GM23338 (cell line): ENCODE measurements around the gene EFNB2. TPM values are rescaled to one million over a fixed set of nuclear protein-coding genes. Genes with fewer than 3 reads are reported as not detected.

Experiments
- ATAC-seq: fragments of 200-7000 bp; cut with Tn5 transposase; 3 replicates; pipeline ENCODE4 v1.9.1; 2020
- DNase-seq: peaks from one replicate; pipeline ENCODE4 v3.0.0-alpha.2; 2015; ENCODE audit warnings: low spot score
- H2AFZ ChIP-seq: fragments of 200-600 bp; sonication (generic); 2 replicates; pipeline ENCODE4 v1.8.0; 2016; ENCODE audit warnings: antibody characterized with exemption, mild to moderate bottlenecking, moderate library complexity
- H3F3A ChIP-seq: fragments of 200-600 bp; sonication (generic); replicated peaks from 2 replicates; pipeline ENCODE4 v1.8.0; 2017; ENCODE audit warnings: antibody characterized with exemption, mixed run types, low read depth
- H3K27ac ChIP-seq: fragments of 200-600 bp; sonication (generic); 2 replicates; pipeline ENCODE4 v1.6.1; 2016; ENCODE audit warnings: low read depth
- H3K27me3 ChIP-seq: fragments of 200-600 bp; sonication (generic); 2 replicates; pipeline ENCODE4 v1.8.0; 2016; ENCODE audit warnings: mild to moderate bottlenecking, mixed run types, moderate library complexity; ENCODE audit not compliant: insufficient read depth
- H3K36me3 ChIP-seq: fragments of 200-600 bp; sonication (generic); 2 replicates; pipeline ENCODE4 v1.8.0; 2016; ENCODE audit warnings: mild to moderate bottlenecking; ENCODE audit not compliant: insufficient read depth
- H3K4me1 ChIP-seq: fragments of 200-600 bp; sonication (generic); 2 replicates; pipeline ENCODE4 v1.8.0; 2016; ENCODE audit warnings: mild to moderate bottlenecking, moderate library complexity; ENCODE audit not compliant: insufficient read depth
- H3K4me2 ChIP-seq: fragments of 200-600 bp; sonication (generic); 2 replicates; pipeline ENCODE4 v1.7.1; 2017; ENCODE audit warnings: mixed run types
- H3K4me3 ChIP-seq: fragments of 200-600 bp; sonication (generic); 2 replicates; pipeline ENCODE4 v1.6.1; 2016; ENCODE audit warnings: mixed run types
- H3K79me2 ChIP-seq: fragments of 200-600 bp; sonication (generic); replicated peaks from 2 replicates; pipeline ENCODE4 v1.8.0; 2017; ENCODE audit warnings: mild to moderate bottlenecking; ENCODE audit not compliant: insufficient read depth
- H3K9me2 ChIP-seq: fragments of 200-600 bp; sonication (generic); 2 replicates; pipeline ENCODE4 v1.8.0; 2017; ENCODE audit not compliant: insufficient read depth
- H4K20me1 ChIP-seq: fragments of 200-600 bp; sonication (generic); replicated peaks from 2 replicates; pipeline ENCODE4 v1.8.0; 2017; ENCODE audit warnings: mild to moderate bottlenecking; ENCODE audit not compliant: insufficient read depth
- H3K27ac Mint-ChIP-seq: 2 replicates; pipeline ENCODE4 v1.8.0; 2020; ENCODE audit warnings: inconsistent platforms, mild to moderate bottlenecking, moderate library complexity, mixed read lengths
- H3K27me3 Mint-ChIP-seq: 3 replicates; pipeline ENCODE4 v1.8.0; 2022; ENCODE audit warnings: low read depth, mild to moderate bottlenecking, moderate library complexity, mixed read lengths, inconsistent platforms; ENCODE audit not compliant: insufficient read depth, poor library complexity
- H3K36me3 Mint-ChIP-seq: 3 replicates; pipeline ENCODE4 v1.8.0; 2021; ENCODE audit warnings: low read depth, mild to moderate bottlenecking, inconsistent platforms, moderate library complexity, mixed read lengths
- H3K4me1 Mint-ChIP-seq: 3 replicates; pipeline ENCODE4 v1.8.0; 2020; ENCODE audit warnings: mild to moderate bottlenecking, inconsistent platforms, mixed read lengths
- H3K4me3 Mint-ChIP-seq: 3 replicates; pipeline ENCODE4 v1.8.0; 2021; ENCODE audit warnings: moderate library complexity, mild to moderate bottlenecking, inconsistent platforms, mixed read lengths
- H3K9me3 Mint-ChIP-seq: 3 replicates; pipeline ENCODE4 v1.8.0; 2020; ENCODE audit warnings: moderate library complexity, mild to moderate bottlenecking, inconsistent platforms, mixed read lengths
- CREB1 ChIP-seq: fragments of 250-450 bp; sonication (Bioruptor Pico); IDR thresholded peaks from 2 replicates; pipeline ENCODE4 v1.5.0; 2020; ENCODE audit warnings: low read depth, mild to moderate bottlenecking, moderate library complexity
- EZH2 ChIP-seq: fragments of 200-600 bp; sonication (generic); IDR thresholded peaks from one replicate; pipeline ENCODE4 v1.8.0; 2017; ENCODE audit warnings: antibody characterized with exemption, mild to moderate bottlenecking, low read depth; ENCODE audit not compliant: unreplicated experiment
- EZH2phosphoT487 ChIP-seq: fragments of 200-600 bp; sonication (generic); IDR thresholded peaks from one replicate; pipeline ENCODE4 v1.8.1; 2018; ENCODE audit warnings: antibody characterized with exemption; ENCODE audit not compliant: unreplicated experiment
- JUNB ChIP-seq: IDR thresholded peaks from one replicate; pipeline ENCODE4 v1.6.1; 2016; ENCODE audit warnings: antibody characterized with exemption; ENCODE audit not compliant: unreplicated experiment
- NANOG ChIP-seq: IDR thresholded peaks from 2 replicates; pipeline ENCODE4 v1.6.1; 2016; ENCODE audit warnings: antibody characterized with exemption, borderline replicate concordance
- POLR2AphosphoS5 ChIP-seq: IDR thresholded peaks from 2 replicates; pipeline ENCODE4 v1.6.1; 2016; ENCODE audit warnings: antibody characterized with exemption, low read depth
- STAT1 ChIP-seq: IDR thresholded peaks from one replicate; pipeline ENCODE4 v1.6.1; 2016; ENCODE audit warnings: antibody characterized with exemption; ENCODE audit not compliant: unreplicated experiment
- ZNF114 ChIP-seq: fragments of 250-450 bp; sonication (Bioruptor Pico); IDR thresholded peaks from 2 replicates; pipeline ENCODE4 v1.5.0; 2020; ENCODE audit warnings: mild to moderate bottlenecking, moderate library complexity
- ZNF331 ChIP-seq: fragments of 250-450 bp; sonication (Bioruptor Pico); IDR thresholded peaks from 2 replicates; pipeline ENCODE4 v1.5.0; 2020; ENCODE audit warnings: low read depth, mild to moderate bottlenecking, moderate library complexity
- polyA plus RNA-seq: library from polyadenylated mRNA; unstranded; fragments of >200 nt; fragmentation: Nextera tagmentation; extraction: Ambion mirVana; gene quantifications from 2 replicates; pipeline ENCODE4 v1.2.1, GENCODE V29; 2016
- total RNA-seq: library from RNA; depleted of rRNA; stranded (reverse); fragments of >200 nt; shearing (Covaris generic); gene quantifications from 2 replicates; pipeline ENCODE4 v1.2.3, GENCODE V29; 2014
- TF ChIP-seq, protein P1 (sequence below), 2 experiments: fragments of 200-600 bp in 1 of 2; sonication (generic) in 1 of 2; conservative IDR thresholded peaks; 2 replicates each; pipeline versions ENCODE4 v1.5.1 to v1.6.1; 2016 to 2017; ENCODE audit warnings: antibody characterized with exemption in 2 of 2, low read depth in 2 of 2, mild to moderate bottlenecking in 2 of 2, moderate library complexity in 1 of 2
- TF ChIP-seq, protein P2 (sequence below): IDR thresholded peaks from 2 replicates; pipeline ENCODE4 v1.6.1; 2016; ENCODE audit warnings: antibody characterized with exemption
- TF ChIP-seq, protein P3 (sequence below): IDR thresholded peaks from one replicate; pipeline ENCODE4 v1.6.1; 2018; ENCODE audit warnings: antibody characterized with exemption; ENCODE audit not compliant: unreplicated experiment
- TF ChIP-seq, protein P4 (sequence below): fragments of 250-450 bp; sonication (Bioruptor Pico); IDR thresholded peaks from 2 replicates; pipeline ENCODE4 v1.5.0; 2020; ENCODE audit warnings: mild to moderate bottlenecking, moderate library complexity

The EFNB2 gene
- total and polyA plus RNA-seq, 2 experiments from 2014 or later, result 5.7 to 10.9 TPM

DNA sequence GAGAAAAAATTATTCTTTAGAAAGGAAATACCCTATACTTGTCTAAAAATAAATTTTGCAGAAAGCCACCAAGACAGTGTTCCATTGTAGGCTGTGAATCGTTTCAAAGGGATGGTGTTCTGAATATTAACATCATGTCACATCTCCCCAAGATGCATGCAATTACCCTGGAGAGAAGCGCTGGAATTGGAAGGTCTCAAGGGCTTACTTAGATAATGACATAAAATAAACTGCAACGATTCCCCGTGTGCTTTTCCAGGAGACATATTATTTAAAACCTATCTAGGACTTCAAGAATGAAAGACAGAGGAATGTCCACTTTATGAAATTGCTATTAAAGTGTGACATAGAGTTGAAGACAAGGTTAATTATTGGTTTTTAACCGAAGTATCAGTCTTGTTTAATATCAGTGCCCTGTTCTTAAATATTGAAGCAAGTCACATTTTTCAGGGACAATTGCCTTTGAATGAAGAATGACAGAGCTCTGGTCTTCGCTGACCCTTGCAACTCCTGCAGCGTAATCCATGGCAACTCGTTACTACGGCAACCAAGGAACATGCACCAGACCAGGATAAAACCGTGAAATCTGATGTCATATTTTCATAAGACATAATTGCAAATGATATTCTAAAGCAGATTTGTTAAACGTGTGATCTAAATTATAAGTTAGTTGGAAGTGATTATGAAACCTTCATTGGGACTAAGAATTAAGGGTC is 91.7 kb downstream of the EFNB2 start:
- ATAC-seq (no peak), DNase-seq (no peak)
- H3K9me2 ChIP-seq, result no peaks in the 10 kb centered on the region
- H2AFZ ChIP-seq, result no peak overlapping the region
- TF ChIP-seq, protein P1, sequence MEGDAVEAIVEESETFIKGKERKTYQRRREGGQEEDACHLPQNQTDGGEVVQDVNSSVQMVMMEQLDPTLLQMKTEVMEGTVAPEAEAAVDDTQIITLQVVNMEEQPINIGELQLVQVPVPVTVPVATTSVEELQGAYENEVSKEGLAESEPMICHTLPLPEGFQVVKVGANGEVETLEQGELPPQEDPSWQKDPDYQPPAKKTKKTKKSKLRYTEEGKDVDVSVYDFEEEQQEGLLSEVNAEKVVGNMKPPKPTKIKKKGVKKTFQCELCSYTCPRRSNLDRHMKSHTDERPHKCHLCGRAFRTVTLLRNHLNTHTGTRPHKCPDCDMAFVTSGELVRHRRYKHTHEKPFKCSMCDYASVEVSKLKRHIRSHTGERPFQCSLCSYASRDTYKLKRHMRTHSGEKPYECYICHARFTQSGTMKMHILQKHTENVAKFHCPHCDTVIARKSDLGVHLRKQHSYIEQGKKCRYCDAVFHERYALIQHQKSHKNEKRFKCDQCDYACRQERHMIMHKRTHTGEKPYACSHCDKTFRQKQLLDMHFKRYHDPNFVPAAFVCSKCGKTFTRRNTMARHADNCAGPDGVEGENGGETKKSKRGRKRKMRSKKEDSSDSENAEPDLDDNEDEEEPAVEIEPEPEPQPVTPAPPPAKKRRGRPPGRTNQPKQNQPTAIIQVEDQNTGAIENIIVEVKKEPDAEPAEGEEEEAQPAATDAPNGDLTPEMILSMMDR (conservative IDR thresholded peaks at IDR 0.05; ENCODE audit: low read depth in 2 of 2), result no peak
- TF ChIP-seq, protein P2, sequence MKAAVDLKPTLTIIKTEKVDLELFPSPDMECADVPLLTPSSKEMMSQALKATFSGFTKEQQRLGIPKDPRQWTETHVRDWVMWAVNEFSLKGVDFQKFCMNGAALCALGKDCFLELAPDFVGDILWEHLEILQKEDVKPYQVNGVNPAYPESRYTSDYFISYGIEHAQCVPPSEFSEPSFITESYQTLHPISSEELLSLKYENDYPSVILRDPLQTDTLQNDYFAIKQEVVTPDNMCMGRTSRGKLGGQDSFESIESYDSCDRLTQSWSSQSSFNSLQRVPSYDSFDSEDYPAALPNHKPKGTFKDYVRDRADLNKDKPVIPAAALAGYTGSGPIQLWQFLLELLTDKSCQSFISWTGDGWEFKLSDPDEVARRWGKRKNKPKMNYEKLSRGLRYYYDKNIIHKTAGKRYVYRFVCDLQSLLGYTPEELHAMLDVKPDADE, result no peak
- TF ChIP-seq JUNB, result no peak
- no peak for TF ChIP-seq EZH2phosphoT487
- TF ChIP-seq ZNF331 (CRISPR knock-in tag), result no peak
- TF ChIP-seq EZH2, result no peak
- TF ChIP-seq, protein P3, sequence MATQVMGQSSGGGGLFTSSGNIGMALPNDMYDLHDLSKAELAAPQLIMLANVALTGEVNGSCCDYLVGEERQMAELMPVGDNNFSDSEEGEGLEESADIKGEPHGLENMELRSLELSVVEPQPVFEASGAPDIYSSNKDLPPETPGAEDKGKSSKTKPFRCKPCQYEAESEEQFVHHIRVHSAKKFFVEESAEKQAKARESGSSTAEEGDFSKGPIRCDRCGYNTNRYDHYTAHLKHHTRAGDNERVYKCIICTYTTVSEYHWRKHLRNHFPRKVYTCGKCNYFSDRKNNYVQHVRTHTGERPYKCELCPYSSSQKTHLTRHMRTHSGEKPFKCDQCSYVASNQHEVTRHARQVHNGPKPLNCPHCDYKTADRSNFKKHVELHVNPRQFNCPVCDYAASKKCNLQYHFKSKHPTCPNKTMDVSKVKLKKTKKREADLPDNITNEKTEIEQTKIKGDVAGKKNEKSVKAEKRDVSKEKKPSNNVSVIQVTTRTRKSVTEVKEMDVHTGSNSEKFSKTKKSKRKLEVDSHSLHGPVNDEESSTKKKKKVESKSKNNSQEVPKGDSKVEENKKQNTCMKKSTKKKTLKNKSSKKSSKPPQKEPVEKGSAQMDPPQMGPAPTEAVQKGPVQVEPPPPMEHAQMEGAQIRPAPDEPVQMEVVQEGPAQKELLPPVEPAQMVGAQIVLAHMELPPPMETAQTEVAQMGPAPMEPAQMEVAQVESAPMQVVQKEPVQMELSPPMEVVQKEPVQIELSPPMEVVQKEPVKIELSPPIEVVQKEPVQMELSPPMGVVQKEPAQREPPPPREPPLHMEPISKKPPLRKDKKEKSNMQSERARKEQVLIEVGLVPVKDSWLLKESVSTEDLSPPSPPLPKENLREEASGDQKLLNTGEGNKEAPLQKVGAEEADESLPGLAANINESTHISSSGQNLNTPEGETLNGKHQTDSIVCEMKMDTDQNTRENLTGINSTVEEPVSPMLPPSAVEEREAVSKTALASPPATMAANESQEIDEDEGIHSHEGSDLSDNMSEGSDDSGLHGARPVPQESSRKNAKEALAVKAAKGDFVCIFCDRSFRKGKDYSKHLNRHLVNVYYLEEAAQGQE, result no peak
- no peak for TF ChIP-seq POLR2AphosphoS5
- TF ChIP-seq CREB1 (CRISPR knock-in tag), result no peak
- no peak for TF ChIP-seq NANOG
- TF ChIP-seq STAT1, result no peak
- TF ChIP-seq ZNF114 (CRISPR knock-in tag), result no peak
- TF ChIP-seq, protein P4, sequence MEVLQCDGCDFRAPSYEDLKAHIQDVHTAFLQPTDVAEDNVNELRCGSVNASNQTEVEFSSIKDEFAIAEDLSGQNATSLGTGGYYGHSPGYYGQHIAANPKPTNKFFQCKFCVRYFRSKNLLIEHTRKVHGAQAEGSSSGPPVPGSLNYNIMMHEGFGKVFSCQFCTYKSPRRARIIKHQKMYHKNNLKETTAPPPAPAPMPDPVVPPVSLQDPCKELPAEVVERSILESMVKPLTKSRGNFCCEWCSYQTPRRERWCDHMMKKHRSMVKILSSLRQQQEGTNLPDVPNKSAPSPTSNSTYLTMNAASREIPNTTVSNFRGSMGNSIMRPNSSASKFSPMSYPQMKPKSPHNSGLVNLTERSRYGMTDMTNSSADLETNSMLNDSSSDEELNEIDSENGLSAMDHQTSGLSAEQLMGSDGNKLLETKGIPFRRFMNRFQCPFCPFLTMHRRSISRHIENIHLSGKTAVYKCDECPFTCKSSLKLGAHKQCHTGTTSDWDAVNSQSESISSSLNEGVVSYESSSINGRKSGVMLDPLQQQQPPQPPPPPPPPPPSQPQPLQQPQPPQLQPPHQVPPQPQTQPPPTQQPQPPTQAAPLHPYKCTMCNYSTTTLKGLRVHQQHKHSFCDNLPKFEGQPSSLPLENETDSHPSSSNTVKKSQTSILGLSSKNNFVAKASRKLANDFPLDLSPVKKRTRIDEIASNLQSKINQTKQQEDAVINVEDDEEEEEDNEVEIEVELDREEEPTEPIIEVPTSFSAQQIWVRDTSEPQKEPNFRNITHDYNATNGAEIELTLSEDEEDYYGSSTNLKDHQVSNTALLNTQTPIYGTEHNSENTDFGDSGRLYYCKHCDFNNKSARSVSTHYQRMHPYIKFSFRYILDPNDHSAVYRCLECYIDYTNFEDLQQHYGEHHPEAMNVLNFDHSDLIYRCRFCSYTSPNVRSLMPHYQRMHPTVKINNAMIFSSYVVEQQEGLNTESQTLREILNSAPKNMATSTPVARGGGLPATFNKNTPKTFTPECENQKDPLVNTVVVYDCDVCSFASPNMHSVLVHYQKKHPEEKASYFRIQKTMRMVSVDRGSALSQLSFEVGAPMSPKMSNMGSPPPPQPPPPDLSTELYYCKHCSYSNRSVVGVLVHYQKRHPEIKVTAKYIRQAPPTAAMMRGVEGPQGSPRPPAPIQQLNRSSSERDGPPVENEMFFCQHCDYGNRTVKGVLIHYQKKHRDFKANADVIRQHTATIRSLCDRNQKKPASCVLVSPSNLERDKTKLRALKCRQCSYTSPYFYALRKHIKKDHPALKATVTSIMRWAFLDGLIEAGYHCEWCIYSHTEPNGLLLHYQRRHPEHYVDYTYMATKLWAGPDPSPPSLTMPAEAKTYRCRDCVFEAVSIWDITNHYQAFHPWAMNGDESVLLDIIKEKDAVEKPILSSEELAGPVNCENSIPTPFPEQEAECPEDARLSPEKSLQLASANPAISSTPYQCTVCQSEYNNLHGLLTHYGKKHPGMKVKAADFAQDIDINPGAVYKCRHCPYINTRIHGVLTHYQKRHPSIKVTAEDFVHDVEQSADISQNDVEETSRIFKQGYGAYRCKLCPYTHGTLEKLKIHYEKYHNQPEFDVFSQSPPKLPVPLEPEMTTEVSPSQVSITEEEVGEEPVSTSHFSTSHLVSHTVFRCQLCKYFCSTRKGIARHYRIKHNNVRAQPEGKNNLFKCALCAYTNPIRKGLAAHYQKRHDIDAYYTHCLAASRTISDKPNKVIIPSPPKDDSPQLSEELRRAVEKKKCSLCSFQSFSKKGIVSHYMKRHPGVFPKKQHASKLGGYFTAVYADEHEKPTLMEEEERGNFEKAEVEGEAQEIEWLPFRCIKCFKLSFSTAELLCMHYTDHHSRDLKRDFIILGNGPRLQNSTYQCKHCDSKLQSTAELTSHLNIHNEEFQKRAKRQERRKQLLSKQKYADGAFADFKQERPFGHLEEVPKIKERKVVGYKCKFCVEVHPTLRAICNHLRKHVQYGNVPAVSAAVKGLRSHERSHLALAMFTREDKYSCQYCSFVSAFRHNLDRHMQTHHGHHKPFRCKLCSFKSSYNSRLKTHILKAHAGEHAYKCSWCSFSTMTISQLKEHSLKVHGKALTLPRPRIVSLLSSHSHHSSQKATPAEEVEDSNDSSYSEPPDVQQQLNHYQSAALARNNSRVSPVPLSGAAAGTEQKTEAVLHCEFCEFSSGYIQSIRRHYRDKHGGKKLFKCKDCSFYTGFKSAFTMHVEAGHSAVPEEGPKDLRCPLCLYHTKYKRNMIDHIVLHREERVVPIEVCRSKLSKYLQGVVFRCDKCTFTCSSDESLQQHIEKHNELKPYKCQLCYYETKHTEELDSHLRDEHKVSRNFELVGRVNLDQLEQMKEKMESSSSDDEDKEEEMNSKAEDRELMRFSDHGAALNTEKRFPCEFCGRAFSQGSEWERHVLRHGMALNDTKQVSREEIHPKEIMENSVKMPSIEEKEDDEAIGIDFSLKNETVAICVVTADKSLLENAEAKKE (CRISPR knock-in tag), result no peak
- H3K27ac ChIP-seq, result no peak overlapping the region
- no peaks in the 10 kb centered on the region for H3K36me3 ChIP-seq
- H3K27me3 Mint-ChIP-seq, result no peaks in the 10 kb centered on the region
- H3K27me3 ChIP-seq, result no peaks in the 10 kb centered on the region
- H3K4me1 Mint-ChIP-seq, result peaks cover 5% of the 10 kb centered on the region; the same call in 2 of the 3 replicates
- H3K4me3 ChIP-seq, result no peak overlapping the region
- H3F3A ChIP-seq, result no peaks in the 10 kb centered on the region
- H3K79me2 ChIP-seq, result no peaks in the 10 kb centered on the region
- H3K9me3 Mint-ChIP-seq, result no peaks in the 10 kb centered on the region
- no peaks in the 10 kb centered on the region for H4K20me1 ChIP-seq
- no peak overlapping the region for H3K4me3 Mint-ChIP-seq
- H3K36me3 Mint-ChIP-seq, result no peaks in the 10 kb centered on the region
- H3K27ac Mint-ChIP-seq, result no peak overlapping the region
- H3K4me2 ChIP-seq, result no peak overlapping the region
- no peaks in the 10 kb centered on the region; the same call in 1 of the 2 replicates for H3K4me1 ChIP-seq
